Adrenal gland (tissue), 12 donors: ENCODE data around the gene LRBA. TPM values are rescaled to one million over a fixed set of nuclear protein-coding genes. Genes with fewer than 3 reads are reported as not detected.

ENCODE experiments used
- DNase-seq, 7 donors: peaks; one replicate each; pipeline ENCODE4 v3.0.0-alpha.2; 2019 to 2020
- H3K27ac ChIP-seq, 5 donors: fragments of 200-600 bp; sonication (generic) in 4 of 5; 1 replicate in 3 of 5; 2 replicates in 2 of 5; pipeline versions ENCODE4 v1.5.1 to v1.8.0; 2016 to 2020; ENCODE audit warnings: mild to moderate bottlenecking in 1 of 5
- H3K27me3 ChIP-seq: fragments of 200-600 bp; 2 replicates; pipeline ENCODE4 v1.8.0; 2021
- H3K36me3 ChIP-seq, 2 donors: fragments of 200-600 bp; replicated peaks in 1 of 2; 1 replicate in 1 of 2; 2 replicates in 1 of 2; pipeline versions ENCODE4 v1.5.1 to v1.8.0; 2018 to 2022
- H3K4me1 ChIP-seq, 2 donors: fragments of 200-600 bp; replicated peaks in 1 of 2; 1 replicate in 1 of 2; 2 replicates in 1 of 2; pipeline versions ENCODE4 v1.5.1 to v1.8.0; 2018 to 2021
- H3K4me3 ChIP-seq, 4 donors: fragments of 200-600 bp; sonication (generic) in 3 of 4; one replicate each; pipeline ENCODE4 v1.5.1; 2016 to 2018
- H3K9me3 ChIP-seq, 3 donors: fragments of 200-600 bp; sonication (generic) in 1 of 3; replicated peaks in 1 of 3; 1 replicate in 2 of 3; 2 replicates in 1 of 3; pipeline versions ENCODE4 v1.5.1 to v1.8.0; 2016 to 2021
- POLR2A ChIP-seq, 2 donors: fragments of 450-650 bp; IDR thresholded peaks; one replicate each; pipeline ENCODE4 v1.6.1; 2017; ENCODE audit warnings: antibody characterized with exemption in 2 of 2, mild to moderate bottlenecking in 2 of 2, moderate library complexity in 1 of 2
- WGBS, 4 donors: extraction: QIAGEN DNeasy Blood & Tissue Kit in 2 of 4; methylation state at CpG; one replicate each; pipeline versions ENCODE4 v1.1.5 to v1.1.7; 2013 to 2017; 5-methylcytosine and 5-hydroxymethylcytosine counted together
- intact Hi-C, 2 donors: fragments of 100-400 bp; cut with DNase I; formaldehyde crosslinking; loops; one replicate each; pipeline versions ENCODE4 v1.14.1 to v1.15.0; 2022 to 2023
- polyA plus RNA-seq, 3 donors: library from polyadenylated mRNA; stranded (reverse); fragments of 200-250 nt in 2 of 3; fragments of 350-450 nt in 1 of 3; fragmentation: Illumina TruSeq in 1 of 3; extraction: RNeasy Lipid Tissue Mini Kit (QIAGEN cat#74804) in 1 of 3; gene quantifications; one replicate each; pipeline ENCODE4 v1.2.3, GENCODE V29; 2013 to 2014
- total RNA-seq, 9 donors: library from RNA; depleted of rRNA in 4 of 9; stranded (reverse); fragments of >200 nt in 4 of 9; fragments of 120-200 nt in 1 of 9; fragmentation: NEBNext Ultra II Directional in 1 of 9; extraction: Animal tissue kit (Norgen Biotek cat#: 25700) in 1 of 9; gene quantifications; one replicate each; pipeline versions ENCODE4 v1.1.0 to v1.2.4, GENCODE V29; 2013 to 2023
- TF ChIP-seq, protein P1 (sequence below), 6 experiments: fragments of 450-650 bp in 4 of 6; fragments of 200-600 bp in 2 of 6; sonication (generic) in 1 of 6; IDR thresholded peaks; 1 replicate in 5 of 6; 2 replicates in 1 of 6; pipeline versions ENCODE4 v1.5.1 to v1.8.0; 2016 to 2021; ENCODE audit warnings: antibody characterized with exemption in 6 of 6, mild to moderate bottlenecking in 2 of 6, moderate library complexity in 1 of 6
- donor health status: healthy with polysubstance abuse.
- donor health status: Bipolar disorder and iron deficiency.
- donor health status: DM: yes; HTN: yes; CAD: no.
- donor health status: DM: no; HTN: no; CAD: no.
- donor health status: DM: no; HTN: no; CAD: no.
- donor health status: DM: yes; HTN: yes; CAD: no.

LRBA gene
- total and polyA plus RNA-seq, 12 donors: 9.6 to 106 (median 40.6) TPM

DNA sequence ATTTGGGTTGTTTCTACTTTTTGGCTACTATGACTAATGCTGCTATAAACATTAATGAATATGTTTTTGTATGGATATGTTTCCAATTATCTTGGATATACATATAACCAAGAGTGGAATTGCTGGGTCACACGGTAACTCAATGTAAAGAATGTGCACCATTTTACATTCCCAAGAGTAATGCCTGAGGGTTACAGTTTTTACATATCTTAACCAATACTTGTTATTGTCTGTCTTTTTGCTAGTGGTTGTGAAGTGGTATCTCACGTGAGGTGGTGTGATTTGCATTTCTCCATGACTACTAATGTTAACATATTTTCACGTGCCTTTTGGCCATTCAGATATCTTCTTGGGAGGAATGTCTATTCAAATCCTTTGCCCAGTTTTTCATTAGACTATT, 633.5 kb downstream of the LRBA start:
- Histone ChIP-seq H3K36me3 (no peaks in the 10 kb centered on the region), H3K4me3 (no peak overlapping the region), H3K4me1 (no peaks in the 10 kb centered on the region), H3K9me3 (no peaks in the 10 kb centered on the region), H3K27ac (no peak overlapping the region), H3K27me3 (no peaks in the 10 kb centered on the region)
- 62 to 66% (median 65%) methylated on average over 3 of the region's 3 CpGs for WGBS, 4 donors
- DNase-seq: no peak
- TF ChIP-seq POLR2A (IDR thresholded peaks at IDR 0.05): no peak
- intact Hi-C loops: no loop called here

DNA sequence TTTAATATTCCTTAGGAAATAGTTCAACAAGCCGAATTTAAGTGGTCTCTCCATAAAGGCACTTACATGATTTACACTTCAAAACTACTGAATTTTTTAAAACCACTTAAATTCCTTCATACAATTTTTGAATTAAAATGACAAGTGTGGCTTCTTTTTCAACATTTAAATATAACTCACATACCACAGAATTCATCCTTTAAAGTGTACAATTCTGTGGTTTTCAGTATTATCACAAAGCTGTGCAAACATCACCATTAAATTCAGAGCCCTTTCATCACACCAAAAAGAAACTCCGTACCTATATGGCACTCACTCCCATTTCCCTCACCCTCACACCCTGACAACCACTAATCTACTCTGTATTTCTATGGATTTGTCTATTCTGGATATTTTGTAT, 634.0 kb downstream of the LRBA start:
- 93 to 97% (median 94%) methylated on average over 2 of the region's 2 CpGs for WGBS, 4 donors
- Histone ChIP-seq H3K27me3 (no peaks in the 10 kb centered on the region), H3K4me3 (no peak overlapping the region), H3K27ac (no peak overlapping the region), H3K4me1 (no peaks in the 10 kb centered on the region), H3K36me3 (no peaks in the 10 kb centered on the region), H3K9me3 (no peaks in the 10 kb centered on the region)
- DNase-seq: no peak
- TF ChIP-seq POLR2A (IDR thresholded peaks at IDR 0.05): no peak
- TF ChIP-seq, protein P1, sequence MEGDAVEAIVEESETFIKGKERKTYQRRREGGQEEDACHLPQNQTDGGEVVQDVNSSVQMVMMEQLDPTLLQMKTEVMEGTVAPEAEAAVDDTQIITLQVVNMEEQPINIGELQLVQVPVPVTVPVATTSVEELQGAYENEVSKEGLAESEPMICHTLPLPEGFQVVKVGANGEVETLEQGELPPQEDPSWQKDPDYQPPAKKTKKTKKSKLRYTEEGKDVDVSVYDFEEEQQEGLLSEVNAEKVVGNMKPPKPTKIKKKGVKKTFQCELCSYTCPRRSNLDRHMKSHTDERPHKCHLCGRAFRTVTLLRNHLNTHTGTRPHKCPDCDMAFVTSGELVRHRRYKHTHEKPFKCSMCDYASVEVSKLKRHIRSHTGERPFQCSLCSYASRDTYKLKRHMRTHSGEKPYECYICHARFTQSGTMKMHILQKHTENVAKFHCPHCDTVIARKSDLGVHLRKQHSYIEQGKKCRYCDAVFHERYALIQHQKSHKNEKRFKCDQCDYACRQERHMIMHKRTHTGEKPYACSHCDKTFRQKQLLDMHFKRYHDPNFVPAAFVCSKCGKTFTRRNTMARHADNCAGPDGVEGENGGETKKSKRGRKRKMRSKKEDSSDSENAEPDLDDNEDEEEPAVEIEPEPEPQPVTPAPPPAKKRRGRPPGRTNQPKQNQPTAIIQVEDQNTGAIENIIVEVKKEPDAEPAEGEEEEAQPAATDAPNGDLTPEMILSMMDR (IDR thresholded peaks at IDR 0.05): no peak
- intact Hi-C loops: no loop called here

DNA sequence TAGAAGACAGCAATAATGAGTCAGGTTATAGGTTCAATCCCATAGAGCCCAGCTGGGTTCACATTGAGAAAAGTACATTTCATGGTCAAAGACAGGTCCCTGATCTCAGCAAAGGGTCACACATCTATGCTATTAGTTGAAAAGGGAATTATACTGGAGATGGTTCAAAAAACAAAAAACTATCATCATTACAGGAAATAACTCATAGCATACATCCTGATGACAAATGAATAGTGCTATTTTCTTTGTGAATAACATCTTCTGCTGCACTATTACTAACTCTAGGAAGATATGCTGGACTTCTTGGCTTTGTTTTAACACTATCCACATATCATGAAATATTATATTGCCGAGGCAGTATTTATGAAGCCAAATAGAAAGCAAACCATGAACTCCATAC, 635.6 kb downstream of the LRBA start:
- 85 to 90% (median 86%) methylated on average over 1 of the region's 1 CpG for WGBS, 4 donors
- no peaks in the 10 kb centered on the region for H3K36me3 ChIP-seq
- H3K4me3 ChIP-seq: no peak overlapping the region
- no peaks in the 10 kb centered on the region for H3K27me3 ChIP-seq
- TF ChIP-seq, protein P1 (IDR thresholded peaks at IDR 0.05): no peak
- no peak for TF ChIP-seq POLR2A (IDR thresholded peaks at IDR 0.05)
- H3K9me3 ChIP-seq: no peaks in the 10 kb centered on the region
- H3K4me1 ChIP-seq: no peaks in the 10 kb centered on the region
- no peak overlapping the region for H3K27ac ChIP-seq
- intact Hi-C loops: no loop called here
- no peak for DNase-seq

DNA sequence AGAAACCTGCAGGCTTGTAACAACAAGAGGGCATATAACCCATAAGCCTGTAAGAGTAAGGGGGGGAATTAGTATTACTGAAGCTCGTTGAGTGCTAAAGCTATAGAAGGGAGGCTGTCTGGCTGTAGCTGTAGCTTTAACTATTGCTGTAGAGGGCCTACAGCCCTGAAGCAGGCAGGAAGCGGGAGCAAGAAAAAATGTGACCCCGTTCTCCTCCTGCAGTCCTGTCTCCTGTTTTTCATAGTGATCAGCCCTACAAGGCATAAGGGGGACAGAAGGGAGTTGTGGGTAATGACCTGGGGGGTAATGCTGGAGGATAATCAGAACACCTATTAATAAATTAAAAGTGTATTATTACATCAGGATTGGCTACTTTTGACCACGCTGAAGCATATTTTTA, 640.1 kb downstream of the LRBA start:
- H3K36me3 ChIP-seq: no peaks in the 10 kb centered on the region
- no peak for DNase-seq
- intact Hi-C loops: no loop called here
- H3K27ac ChIP-seq: no peak overlapping the region
- H3K4me3 ChIP-seq: no peak overlapping the region
- no peaks in the 10 kb centered on the region for H3K9me3 ChIP-seq
- H3K4me1 ChIP-seq: no peaks in the 10 kb centered on the region
- no peaks in the 10 kb centered on the region for H3K27me3 ChIP-seq
- 77 to 86% (median 82%) methylated on average over 4 of the region's 4 CpGs for WGBS, 4 donors
- TF ChIP-seq POLR2A (IDR thresholded peaks at IDR 0.05): no peak
- TF ChIP-seq, protein P1 (IDR thresholded peaks at IDR 0.05): no peak

DNA sequence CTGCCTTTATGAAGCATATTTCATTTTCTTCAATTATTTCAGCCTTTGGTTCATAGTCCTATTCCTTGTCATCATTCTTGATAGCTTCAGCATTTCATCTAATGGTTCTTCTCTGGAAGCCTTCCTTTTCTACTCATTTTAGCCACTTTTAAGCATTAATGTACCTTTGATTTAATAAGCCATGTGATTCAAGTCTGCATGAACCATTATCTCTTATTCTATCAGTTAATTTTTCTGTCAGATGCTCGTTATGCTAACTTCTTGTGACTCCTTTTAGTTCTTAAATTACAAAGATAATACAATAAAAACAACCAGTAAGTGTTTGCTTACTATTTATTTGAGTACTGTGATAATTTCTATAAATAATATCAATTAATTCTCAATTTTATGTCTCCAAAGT, 643.2 kb downstream of the LRBA start:
- no peaks in the 10 kb centered on the region for H3K36me3 ChIP-seq
- intact Hi-C loops: no loop called here
- DNase-seq: no peak
- H3K4me3 ChIP-seq: no peak overlapping the region
- TF ChIP-seq, protein P1 (IDR thresholded peaks at IDR 0.05): no peak
- TF ChIP-seq POLR2A (IDR thresholded peaks at IDR 0.05): no peak
- H3K27me3 ChIP-seq: no peaks in the 10 kb centered on the region
- no peaks in the 10 kb centered on the region for H3K9me3 ChIP-seq
- WGBS, 4 donors: 91 to 98% (median 96%) methylated on average over 1 of the region's 1 CpG
- H3K4me1 ChIP-seq: peaks cover 0 to 7% of the 10 kb centered on the region in 2 donors
- H3K27ac ChIP-seq: no peak overlapping the region
